Measurements from ENCODE around the gene USP32. TPM values are rescaled to one million over a fixed set of nuclear protein-coding genes. Genes with fewer than 3 reads are reported as not detected.

Gene USP32
- total RNA-seq, 2 experiments from 2014 or later, result 26.5 TPM

DNA sequence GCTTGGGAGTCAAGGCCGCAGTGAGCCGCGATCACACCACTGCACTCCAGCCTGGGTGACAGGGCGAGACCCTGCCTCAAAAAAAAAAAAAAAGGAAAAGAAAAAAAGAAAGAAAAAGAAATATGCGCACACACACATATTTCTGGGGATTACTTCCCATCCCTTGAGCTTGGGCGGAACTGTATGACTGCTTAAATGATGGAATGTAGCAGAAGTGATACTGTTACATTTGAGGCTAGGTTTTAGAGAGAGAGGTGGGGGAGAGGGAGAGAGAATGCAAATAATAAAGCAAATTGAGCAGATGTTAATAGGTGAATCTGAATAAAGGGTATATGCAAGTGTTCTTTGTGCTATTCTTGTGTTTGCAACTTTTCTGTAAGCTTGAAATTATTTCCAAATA, 12.0 kb upstream of the USP32 start:
- no peaks in the 10 kb centered on the region for H3K4me1 Mint-ChIP-seq (ENCODE audit: low read depth)
- ATAC-seq (no peak), DNase-seq (no peak)
- H3K27ac Mint-ChIP-seq, result no peak overlapping the region
- ChIA-PET CTCF (interaction anchor here (2.7 kb wide), 1 partner anchor 17 kb away, joined by 9 read pairs; no protein-coding TSS in a partner anchor), POLR2A (no interaction called here)
- no peaks in the 10 kb centered on the region for H3K9me3 Mint-ChIP-seq
- H3K27me3 Mint-ChIP-seq, result no peaks in the 10 kb centered on the region
- intact Hi-C loops (cut with micrococcal nuclease), result no loop called here
- H3K4me3 Mint-ChIP-seq, result no peak overlapping the region
- H3K36me3 Mint-ChIP-seq (ENCODE audit: low read depth), result no peaks in the 10 kb centered on the region
- TF ChIP-seq, protein P1, sequence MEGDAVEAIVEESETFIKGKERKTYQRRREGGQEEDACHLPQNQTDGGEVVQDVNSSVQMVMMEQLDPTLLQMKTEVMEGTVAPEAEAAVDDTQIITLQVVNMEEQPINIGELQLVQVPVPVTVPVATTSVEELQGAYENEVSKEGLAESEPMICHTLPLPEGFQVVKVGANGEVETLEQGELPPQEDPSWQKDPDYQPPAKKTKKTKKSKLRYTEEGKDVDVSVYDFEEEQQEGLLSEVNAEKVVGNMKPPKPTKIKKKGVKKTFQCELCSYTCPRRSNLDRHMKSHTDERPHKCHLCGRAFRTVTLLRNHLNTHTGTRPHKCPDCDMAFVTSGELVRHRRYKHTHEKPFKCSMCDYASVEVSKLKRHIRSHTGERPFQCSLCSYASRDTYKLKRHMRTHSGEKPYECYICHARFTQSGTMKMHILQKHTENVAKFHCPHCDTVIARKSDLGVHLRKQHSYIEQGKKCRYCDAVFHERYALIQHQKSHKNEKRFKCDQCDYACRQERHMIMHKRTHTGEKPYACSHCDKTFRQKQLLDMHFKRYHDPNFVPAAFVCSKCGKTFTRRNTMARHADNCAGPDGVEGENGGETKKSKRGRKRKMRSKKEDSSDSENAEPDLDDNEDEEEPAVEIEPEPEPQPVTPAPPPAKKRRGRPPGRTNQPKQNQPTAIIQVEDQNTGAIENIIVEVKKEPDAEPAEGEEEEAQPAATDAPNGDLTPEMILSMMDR (IDR thresholded peaks at IDR 0.05), result no peak

DNA sequence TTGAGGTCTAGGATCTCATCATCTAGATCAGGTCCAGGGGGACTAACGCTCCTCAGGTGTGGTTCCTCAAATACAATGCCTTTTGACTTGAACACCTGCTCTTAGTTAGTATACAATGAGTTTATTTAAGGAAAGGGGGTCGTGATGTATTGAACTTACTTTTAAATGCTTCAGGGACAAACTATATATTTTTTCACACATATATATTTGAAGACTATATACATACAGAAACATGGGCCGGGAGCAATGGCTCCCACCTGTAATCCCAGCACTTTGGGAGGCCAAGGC, 11.5 kb upstream of the USP32 start:
- intact Hi-C loops (cut with micrococcal nuclease), result no loop called here
- DNase-seq, result no peak
- ChIA-PET CTCF (interaction anchor here (2.7 kb wide), 1 partner anchor 18 kb away, joined by 9 read pairs; no protein-coding TSS in a partner anchor), POLR2A (no interaction called here)
- Mint-ChIP-seq H3K4me3 (no peak overlapping the region), H3K27ac (no peak overlapping the region), H3K36me3 (ENCODE audit: low read depth) (no peaks in the 10 kb centered on the region), H3K4me1 (ENCODE audit: low read depth) (peaks cover under 1% of the 10 kb centered on the region), H3K9me3 (no peaks in the 10 kb centered on the region), H3K27me3 (no peaks in the 10 kb centered on the region)
- ATAC-seq, result no peak
- TF ChIP-seq, protein P1 (IDR thresholded peaks at IDR 0.05), result no peak

DNA sequence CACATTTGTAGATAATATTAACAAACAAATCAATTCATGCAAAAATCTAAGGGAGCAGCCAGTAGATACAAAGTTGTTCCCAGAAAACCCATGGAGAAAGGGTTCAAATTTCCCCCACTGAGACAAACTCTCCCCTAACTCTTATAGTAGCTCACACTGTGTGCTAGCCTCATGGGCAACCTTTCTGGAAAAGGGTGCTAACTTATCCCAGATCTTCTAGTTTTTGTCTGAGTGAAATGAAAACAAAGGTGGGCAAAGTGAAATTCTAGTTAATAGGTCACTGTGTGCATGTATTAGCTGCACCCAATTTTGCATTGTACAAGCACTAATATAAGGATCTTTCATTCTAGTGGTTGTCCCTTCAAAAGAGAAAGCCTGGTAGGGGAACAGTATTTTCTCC, 9.9 kb upstream of the USP32 start:
- no peak overlapping the region for H3K4me3 Mint-ChIP-seq
- H3K27ac Mint-ChIP-seq, result no peak overlapping the region
- ChIA-PET CTCF (interaction anchor here (0.7 to 1.7 kb wide), 2 partner anchors 11 to 1247 kb away, joined by 3 to 4 read pairs; partner anchors contain the start of gene SKA2), POLR2A (no interaction called here)
- DNase-seq, result no peak
- H3K27me3 Mint-ChIP-seq, result no peaks in the 10 kb centered on the region
- TF ChIP-seq, protein P1 (IDR thresholded peaks at IDR 0.05), result no peak
- no peaks in the 10 kb centered on the region for H3K36me3 Mint-ChIP-seq (ENCODE audit: low read depth)
- no peaks in the 10 kb centered on the region for H3K9me3 Mint-ChIP-seq
- ATAC-seq, result no peak
- peaks cover 9% of the 10 kb centered on the region for H3K4me1 Mint-ChIP-seq (ENCODE audit: low read depth)
- intact Hi-C loops (cut with micrococcal nuclease), result no loop called here

DNA sequence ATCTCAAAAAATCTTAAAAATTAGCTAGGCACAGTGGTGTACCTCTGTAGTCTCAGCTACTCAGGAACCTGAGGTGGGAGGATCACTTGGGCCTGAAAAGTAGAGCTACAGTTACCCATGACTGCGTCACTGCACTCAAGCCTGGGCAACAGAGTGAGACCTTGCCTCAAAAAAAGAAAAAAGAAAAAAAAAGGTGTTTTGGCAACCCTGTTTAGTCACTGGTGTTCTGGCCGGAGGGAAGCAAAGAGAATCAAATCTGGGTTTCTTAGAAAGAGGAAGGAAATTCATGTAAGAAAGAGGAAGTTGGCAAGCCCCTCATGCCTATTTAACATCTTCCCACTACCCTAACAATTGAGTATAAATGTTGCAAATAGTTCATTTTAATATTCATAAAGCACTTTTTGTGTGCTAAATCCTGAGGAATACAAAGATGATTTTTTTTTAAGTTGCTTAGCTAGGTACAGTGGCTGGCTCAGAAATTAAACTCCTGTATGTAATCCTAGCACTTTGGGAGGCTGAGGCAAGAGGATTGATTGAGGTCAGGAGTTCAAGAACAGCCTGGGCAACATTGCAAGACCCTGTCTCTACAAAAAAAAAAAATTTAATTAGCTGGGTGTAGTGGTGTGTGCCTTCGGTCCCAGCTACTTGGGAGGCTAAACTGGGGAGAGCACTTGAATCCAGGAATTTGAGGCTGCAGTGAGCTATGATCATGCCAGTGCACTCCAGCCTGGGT, 6.5 kb upstream of the USP32 start:
- Mint-ChIP-seq H3K27me3 (no peaks in the 10 kb centered on the region), H3K36me3 (ENCODE audit: low read depth) (no peaks in the 10 kb centered on the region), H3K27ac (peak overlapping the region; percentile 62), H3K9me3 (no peaks in the 10 kb centered on the region), H3K4me3 (no peak overlapping the region), H3K4me1 (ENCODE audit: low read depth) (peaks cover 24% of the 10 kb centered on the region)
- ATAC-seq (peak; percentile 76), DNase-seq (peak; percentile 29)
- intact Hi-C loops (cut with micrococcal nuclease), result no loop called here
- ChIA-PET POLR2A (no interaction called here), CTCF (interaction anchor here (1.2 to 1.4 kb wide), 2 partner anchors 23 to 167 kb away, joined by 3 to 5 read pairs; no protein-coding TSS in a partner anchor)
- TF ChIP-seq, protein P1 (IDR thresholded peaks at IDR 0.05), result no peak

DNA sequence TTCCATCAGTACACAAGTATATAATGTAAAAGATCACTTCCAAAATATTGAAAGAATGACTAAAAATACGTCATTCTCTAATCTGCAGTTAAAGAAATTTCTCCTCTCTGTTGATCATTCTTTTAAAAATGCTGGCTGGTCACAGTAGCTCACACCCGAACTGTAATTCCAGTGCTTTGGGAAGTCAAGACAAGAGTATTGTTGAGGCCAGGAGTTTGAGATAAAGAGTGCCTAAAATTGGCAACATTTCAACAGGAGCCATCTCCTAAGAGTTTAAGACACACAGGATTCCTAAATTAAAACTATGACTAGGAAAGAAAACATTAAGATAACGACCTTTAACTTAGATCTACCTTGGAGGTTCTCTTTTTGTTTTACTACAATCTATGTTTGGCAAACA, 4.5 kb upstream of the USP32 start:
- Mint-ChIP-seq H3K27ac (no peak overlapping the region), H3K4me3 (no peak overlapping the region), H3K36me3 (ENCODE audit: low read depth) (no peaks in the 10 kb centered on the region), H3K9me3 (no peaks in the 10 kb centered on the region), H3K27me3 (no peaks in the 10 kb centered on the region), H3K4me1 (ENCODE audit: low read depth) (peaks cover 29% of the 10 kb centered on the region)
- ChIA-PET CTCF (interaction anchor here (0.8 to 1.0 kb wide), 2 partner anchors 9 to 13 kb away, joined by 3 to 4 read pairs; no protein-coding TSS in a partner anchor), POLR2A (no interaction called here)
- no peak for DNase-seq
- intact Hi-C loops (cut with micrococcal nuclease), result no loop called here
- no peak for ATAC-seq
- TF ChIP-seq, protein P1 (IDR thresholded peaks at IDR 0.05), result no peak

All from activated CD8-positive, alpha-beta T cell treated with anti-CD3 and anti-CD28 coated beads for 36 hours (primary cell).